ENCODE measurements around the gene SDF2.
A peak's percentile ranks its signal among the peaks of the same experiment; 100 is the strongest.
"Not testable (repeated sequence)": the region's sequence is repeated elsewhere in the genome, so short reads cannot be mapped to it uniquely, and the experiment has no call there.

The SDF2 gene

DNA sequence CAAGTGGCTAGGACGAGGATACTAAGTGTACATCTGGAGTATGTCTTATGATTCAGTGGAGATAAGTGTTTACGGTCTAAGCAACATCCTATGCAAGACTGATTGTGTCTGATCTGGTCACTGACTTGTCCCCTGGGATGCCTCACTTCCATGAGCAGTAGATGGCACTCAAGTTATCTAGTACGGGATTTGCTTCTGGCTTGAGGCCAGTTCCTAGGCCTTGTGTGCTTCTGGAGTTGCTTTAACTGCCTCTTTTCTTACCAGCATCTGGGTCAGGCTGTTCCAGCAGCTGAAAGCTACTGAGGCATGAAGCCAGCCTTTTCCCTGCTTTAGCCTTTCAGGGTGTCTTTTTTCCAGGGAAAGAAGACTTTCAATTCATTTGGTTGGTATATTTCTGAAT lies 23.3 kb upstream of the SDF2 start:
- peak; percentile 32 for DNase-seq (ENCODE audit: low read depth)

DNA sequence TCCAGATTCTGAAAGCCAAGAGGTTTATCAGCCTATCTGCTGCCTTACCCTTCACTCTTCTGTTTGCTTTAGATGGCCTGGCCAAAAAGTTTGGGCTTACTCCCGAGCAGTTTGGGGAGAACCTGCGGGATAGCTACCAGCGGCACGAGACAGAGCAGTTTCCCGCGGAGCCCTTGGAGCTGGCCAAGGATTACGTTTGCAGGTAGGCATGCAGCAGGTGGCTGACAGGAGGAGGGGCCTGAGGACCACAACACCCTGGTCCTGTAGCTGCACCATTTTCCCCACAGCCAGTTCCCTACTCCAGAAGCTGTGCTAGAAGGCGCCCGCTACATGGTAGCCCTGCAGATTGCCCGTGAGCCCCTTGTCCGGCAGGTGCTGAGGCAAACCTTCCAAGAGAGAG lies 20.9 kb upstream of the SDF2 start:
- DNase-seq (ENCODE audit: low read depth) = no peak

DNA sequence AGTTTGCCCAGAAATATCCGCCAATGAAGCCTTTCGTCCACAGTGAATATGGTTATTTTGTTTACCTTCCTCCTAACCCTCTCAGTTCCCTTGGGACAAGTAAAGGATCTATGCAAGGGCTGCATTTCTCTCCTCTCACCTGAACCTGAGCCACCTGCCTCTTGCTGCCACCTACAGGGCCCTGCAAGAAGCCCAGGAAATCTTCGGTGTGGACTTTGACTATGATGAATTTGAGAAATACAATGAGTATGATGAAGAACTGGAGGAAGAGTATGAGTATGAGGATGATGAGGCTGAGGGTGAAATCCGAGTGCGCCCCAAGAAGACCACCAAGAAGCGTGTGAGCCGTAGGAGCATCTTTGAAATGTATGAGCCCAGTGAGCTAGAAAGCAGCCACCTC lies 14.3 kb upstream of the SDF2 start:
- DNase-seq (ENCODE audit: low read depth) = peak; percentile 28

DNA sequence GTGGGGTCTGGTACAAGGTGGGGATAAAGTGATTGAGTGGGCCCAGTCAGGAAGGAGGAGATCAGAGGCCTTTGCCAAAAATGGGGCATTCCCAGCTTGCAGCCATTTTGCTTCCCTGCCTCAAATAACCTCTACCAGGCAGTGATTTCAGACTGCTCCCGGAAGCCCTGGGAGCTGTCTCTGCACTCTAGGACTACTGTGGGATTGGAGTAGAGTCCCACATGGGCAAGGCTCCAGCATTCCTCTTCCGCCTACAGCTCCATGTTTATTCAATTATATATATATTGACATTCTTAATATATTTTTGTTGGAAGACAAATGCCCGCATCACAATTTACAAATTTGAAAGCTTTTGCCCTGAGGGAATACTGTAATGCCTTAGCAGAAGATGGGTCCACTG lies 13.8 kb upstream of the SDF2 start:
- no peak for DNase-seq (ENCODE audit: low read depth)

DNA sequence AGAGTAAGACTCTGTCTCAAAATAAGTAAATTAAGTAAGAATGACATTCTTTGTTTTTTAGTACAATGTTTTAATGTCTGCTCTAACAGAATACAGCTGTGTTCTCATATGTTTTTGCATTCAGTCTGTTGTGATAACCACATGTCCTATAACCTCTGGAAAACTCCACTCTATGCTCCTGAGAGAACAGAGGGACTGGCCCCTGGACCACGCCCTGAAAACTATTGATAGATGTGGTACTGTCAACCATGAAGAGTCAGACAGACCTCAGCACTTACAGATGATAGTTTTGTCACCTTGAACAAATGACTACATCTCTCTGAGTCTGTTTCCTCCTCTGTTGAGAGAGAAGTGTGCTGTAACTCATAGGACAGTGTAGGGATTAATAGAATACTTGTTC lies 8.2 kb upstream of the SDF2 start:
- no peak for DNase-seq (ENCODE audit: low read depth)

DNA sequence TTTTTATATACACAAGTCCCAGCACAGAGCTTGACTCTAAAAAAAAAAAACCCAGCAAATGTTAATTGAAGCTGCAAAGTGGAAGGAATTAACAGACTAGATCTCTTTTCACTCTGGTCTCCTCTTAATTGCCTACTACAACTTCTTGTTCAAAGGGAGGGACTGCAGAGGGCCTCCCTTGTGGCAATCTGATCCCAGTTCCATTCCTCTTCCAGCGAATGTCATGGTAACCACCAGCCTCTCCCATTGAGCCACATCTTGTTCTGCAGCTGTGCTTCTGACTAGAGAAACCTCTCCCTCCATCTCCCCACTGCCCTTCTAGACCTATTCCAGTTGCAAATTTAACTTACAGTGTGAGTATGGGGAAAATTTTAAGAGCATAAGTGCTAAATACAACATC lies 6.2 kb upstream of the SDF2 start:
- no peak for DNase-seq (ENCODE audit: low read depth)

DNA sequence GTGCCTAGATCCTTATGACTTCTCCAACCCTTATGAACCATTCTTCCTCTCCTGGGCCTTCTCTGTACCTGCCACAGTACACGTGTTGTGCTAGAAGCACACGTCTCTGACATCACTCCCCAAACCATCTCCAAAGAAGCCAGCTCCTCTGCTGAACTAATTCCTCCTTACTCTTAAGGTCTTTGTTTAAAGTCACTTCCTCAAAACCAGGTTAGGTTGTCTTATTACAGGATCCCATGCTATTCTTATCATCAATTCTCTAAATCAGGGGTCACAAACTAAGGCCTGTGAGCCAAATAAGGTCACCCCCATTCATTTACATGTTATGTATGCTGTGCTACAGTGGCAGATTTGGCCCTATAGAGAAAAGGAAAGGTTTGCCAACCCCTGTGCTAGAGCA lies 4.3 kb upstream of the SDF2 start:
- no peak for DNase-seq (ENCODE audit: low read depth)

DNA sequence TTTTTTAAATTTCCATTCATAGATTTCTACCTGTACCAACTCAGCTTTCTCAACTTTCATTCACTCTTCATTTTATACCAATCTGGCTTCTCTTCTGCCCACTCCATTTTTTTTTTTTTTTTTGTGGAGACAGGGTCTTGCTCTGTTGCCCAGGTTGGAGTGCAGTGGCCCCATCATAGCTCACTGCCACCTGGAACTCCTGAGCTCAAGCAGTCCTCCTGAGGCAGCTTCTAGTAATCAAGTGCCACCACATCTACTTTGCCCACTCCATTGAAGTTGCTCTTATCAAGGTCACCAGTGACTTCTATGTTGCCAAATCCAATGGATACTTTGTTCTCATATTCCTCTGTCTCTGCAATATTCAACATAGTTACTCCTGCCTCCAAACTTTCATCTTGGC lies 2.0 kb upstream of the SDF2 start:
- DNase-seq (ENCODE audit: low read depth) = no peak

DNA sequence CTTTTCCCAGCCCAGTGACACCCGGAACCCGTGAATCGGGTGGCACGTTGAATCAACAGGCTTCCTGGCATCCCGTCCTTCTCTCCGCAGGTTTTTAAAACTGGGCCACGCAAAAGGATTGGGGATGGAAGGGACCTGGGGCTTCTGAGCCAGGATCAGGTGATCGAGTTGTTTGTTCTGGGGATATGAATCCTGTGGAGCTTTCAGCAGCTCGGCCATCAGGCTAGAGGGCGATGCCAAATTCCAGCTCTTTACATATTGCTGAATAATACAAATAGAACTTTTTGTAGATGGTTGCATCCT lies 772 bp upstream of the SDF2 start:
- DNase-seq (ENCODE audit: low read depth) = no peak

DNA sequence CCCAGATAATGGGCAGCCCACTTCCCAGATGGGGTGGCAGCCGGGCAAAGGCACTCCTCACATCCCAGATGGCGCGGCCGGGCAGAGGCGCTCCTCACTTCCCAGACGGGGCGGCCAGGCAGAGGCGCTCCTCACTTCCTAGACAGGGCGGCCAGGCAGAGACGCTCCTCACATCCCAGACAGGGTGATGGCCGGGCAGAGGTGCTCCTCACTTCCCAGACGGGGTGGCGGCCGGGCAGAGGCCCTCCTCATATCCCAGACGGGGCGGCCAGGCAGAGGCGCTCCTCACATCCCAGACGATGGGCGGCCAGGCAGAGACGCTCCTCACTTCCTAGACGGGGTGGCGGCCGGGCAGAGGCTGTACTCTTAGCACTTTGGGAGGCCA lies 2.2 kb downstream of the SDF2 start:
- DNase-seq (ENCODE audit: low read depth) = not testable (repeated sequence)

DNA sequence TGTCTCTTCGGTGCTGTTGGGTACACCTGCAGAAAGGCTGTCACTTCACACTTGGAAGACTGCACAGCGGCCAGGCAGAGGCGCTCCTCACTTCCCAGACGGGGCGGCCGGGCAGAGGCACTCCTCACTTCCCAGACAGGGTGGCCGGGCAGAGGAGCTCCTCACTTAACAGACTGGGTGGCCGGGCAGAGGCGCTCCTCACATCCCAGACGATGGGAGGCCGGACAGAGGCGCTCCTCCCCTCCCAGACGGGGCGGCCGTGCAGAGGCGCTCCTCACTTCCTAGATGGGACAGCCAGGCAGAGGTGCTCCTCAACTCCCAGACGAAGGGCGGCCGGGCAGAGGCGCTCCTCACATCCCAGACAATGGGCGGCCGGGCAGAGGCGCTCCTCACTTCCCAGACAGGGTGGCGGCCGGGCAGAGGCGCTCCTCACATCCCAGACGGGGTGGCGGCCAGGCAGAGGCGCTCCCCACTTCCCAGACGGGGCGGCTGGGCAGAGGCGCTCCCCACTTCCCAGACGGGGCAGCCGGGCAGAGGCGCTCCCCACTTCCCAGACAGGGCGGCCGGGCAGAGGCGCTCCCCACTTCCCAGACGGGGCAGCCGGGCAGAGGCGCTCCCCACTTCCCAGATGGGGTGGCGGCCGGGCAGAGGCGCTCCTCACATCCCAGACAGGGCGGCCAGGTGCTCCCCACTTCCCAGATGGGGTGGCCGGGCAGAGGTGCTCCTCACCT lies 2.8 kb downstream of the SDF2 start:
- DNase-seq (ENCODE audit: low read depth) = not testable (repeated sequence)

DNA sequence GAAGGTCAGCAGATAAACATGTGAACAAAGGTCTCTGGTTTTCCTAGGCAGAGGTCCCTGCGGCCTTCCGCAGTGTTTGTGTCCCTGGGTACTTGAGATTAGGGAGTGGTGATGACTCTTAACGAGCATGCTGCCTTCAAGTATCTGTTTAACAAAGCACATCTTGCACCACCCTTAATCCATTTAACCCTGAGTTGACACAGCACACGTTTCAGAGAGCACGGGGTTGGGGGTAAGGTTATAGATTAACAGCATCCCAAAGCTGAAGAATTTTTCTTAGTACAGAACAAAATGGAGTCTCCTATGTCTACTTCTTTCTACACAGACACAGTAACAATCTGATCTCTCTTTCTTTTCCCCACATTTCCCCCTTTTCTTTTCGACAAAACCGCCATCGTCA lies 3.4 kb downstream of the SDF2 start:
- not testable (repeated sequence) for DNase-seq (ENCODE audit: low read depth)

DNA sequence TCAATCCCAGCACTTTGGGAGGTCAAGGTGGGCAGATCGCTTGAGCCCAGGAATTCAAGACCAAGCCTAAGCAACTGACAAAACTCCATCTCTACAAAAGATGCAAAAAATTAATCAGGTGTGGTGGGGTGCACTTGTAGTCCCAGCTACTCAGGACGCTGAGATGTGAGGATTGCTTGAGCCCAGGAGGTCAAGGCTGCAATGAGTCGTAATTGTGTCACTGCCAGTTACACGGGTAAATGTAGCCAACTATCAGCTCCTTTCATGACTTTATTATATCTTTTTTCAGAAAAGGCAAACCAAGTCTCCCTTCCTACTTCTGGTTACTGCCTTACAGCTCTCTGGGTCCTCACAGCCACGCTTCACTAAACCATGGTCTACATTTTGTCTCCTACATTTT lies 4.0 kb downstream of the SDF2 start:
- DNase-seq (ENCODE audit: low read depth) = peak; percentile 82

DNA sequence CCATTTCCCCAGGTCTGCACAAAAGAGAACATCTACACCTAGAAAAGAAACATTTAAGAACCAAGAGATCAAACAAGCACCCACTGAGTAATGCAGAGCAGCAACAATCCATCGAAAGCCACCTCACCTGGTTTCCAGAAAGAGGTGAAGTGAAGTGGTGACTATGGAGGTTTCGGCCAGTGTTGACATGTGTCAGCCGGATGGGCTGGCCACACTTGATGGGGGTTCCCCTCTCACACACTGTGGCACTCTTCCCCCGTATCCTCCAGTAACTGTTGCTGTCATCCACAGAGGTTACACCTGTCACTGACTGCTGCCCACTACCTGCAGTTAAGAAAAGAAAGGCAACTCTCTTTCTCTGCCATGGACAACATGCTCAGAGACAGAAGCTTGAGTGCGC lies 6.5 kb downstream of the SDF2 start:
- no peak for DNase-seq (ENCODE audit: low read depth)

DNA sequence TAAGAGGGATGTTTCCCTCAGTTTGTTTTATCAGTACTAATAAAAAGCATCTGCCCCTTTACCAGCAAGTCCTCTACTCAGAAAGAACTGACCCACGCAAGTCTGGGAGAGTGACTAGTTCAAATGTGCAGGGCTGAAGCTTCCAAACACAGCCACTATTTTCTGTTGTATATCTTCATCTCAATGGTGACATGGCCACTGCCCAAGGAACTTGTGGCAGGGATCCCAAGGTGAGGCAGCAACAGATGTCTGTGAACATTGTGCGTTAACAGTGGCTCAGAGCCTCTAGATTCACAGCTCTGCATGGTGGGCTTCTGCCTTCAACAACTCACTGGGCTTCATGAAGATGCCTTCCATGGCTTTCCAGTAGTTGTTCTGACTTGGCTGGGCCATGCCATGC lies 13.0 kb downstream of the SDF2 start:
- no peak for DNase-seq (ENCODE audit: low read depth)

DNA sequence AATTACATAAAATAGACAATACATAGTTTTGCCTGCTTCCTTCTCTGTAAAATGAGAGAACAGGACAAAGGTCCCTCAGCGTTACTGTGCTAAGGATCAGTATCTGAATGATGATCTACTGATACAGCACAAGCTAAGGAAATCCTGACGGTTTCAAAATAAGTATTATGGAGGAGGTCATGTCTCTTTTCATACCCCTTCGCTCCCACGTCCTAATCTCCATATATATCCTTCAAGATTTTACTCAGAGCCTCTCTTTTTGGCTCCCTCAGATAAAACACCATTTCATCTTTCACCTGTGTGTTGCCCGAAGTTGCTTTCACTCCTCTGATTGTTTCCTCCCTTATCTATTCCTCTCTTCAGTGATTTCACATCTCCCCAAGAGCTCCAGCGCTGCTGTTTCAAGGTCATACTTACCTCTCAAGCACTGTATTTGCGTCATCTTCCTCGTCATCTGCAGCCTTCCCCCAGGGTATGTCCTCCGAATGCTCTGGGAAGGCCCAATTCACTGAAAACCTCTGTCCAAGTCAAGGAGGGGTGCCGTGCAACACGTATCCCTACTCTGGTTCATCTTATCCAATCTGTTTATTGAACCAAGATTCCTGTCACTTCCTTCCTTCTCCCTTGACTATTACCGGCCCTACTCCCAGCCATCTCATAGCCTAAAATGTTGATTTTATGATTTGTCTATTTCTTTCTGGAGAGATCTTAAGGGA lies 15.5 kb downstream of the SDF2 start:
- DNase-seq (ENCODE audit: low read depth) = no peak

DNA sequence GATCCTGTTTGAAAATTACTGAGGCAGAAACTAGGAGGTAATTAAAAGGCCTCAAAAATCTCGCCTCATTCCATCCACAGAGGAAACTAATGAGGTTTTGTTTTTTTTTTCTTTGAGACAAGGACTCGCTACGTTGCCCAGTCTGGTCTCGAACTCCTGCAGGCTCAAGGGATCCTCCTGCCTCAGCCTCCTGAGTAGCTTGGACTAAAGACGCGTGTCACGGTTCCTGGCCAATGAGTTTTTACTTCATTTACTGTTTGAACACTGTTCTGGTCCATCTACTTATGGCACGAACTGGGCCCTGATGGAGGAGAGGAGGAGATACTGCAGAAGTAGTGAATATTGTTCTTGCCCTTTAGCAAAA lies 16.1 kb downstream of the SDF2 start:
- DNase-seq (ENCODE audit: low read depth) = no peak

DNA sequence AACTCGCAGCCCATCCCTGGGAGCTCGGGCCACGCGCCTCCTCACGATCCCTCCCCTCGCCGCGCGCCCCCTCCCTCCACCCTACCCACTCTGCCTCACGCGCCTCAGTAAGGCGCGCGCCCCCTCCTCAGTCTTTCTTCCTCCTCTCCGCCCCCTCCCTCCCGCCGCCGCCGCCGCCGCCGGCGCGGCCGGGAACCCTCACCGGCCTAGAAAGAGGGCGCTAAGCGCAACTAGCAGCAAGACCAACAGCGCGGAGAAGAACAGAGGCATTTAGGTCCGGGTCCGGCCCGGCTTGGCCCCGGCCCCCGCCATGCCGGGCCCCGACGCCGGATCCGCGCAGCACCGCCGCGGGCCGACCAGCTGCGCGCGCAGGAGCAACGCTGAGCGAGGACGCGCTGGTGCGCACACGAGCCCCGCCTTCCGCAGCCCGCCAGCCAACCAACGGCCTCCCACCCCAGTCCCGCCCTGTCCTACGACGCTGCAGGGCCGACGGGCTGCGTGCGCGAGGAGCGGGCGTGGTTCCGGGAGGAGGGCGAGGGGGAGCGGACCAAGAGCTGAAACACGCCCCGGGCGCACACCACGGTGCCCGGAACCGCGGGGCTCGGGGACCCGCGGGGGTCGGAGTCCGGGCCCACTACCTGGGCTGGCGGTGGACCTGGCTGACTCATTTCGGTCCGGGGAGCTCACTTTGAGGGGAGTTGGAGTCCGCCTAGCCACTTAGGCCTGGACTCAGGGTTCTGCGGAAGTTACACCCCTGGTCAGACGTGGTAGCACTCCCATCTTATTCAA lies 16.7 kb downstream of the SDF2 start, which contains the start of gene BLTP2:
BLTP2 (minus strand) TSS at position 372 of the 789 bp plus-strand sequence; CDS start at position 270, 102 bp downstream.
- peak; percentile 96 for DNase-seq (ENCODE audit: low read depth)

DNA sequence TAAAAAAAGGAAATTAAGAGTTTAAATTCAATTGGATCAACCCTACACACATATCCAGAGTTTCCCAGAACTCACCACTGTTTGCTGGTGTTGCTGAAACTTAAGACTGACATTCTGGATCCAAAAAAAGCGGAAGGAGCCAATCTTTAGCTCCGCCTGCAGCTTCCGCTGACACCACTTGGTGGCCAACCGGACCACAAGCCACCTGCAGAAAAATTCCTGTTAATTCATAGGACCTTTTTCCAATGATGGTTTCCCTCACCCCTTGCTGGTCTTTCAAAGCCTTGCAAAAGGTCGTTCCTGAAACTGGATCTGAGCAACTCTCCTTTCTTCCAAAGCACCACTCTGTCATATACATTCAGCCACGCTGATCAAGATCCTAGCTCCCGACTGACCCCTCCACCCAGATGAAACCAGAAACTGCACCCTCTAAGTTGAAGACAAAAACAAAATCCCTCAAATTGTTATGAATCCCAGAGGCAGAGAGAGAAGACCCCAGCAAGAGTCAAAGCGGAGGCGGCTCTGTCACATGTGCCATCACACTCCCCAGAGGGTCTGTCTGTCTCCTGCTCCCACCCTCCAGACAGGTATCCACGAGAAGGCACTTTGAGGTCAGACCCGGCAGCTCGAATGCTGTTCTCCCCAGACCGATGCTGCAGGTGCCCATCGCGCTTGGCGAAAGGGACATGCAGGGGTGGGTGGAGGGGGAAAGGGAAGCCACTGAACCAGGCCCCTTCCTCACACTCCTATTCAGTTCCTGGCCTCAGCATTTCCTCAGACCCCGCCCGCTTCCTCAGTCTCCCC lies 17.5 kb downstream of the SDF2 start:
- DNase-seq (ENCODE audit: low read depth) = peak; percentile 75

DNA sequence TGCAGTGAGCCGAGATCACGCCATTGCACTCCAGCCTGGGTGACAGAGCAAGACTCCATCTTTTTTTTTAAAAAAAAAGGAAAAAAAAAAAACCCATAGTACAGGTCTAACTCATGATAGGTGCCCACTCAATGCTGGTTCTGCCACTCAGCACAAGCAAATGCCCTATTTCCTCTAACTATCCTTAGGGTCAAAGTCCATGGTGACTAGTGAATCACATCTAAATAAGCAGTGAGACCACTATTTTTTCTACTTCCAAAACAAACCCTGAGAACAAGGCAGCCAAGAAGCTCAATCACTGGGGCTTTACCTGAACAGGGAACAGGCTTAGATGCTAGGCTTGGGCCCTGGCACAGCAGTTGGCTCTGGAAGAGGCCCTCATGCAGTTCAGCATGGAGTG lies 20.1 kb downstream of the SDF2 start:
- no peak for DNase-seq (ENCODE audit: low read depth)

DNA sequence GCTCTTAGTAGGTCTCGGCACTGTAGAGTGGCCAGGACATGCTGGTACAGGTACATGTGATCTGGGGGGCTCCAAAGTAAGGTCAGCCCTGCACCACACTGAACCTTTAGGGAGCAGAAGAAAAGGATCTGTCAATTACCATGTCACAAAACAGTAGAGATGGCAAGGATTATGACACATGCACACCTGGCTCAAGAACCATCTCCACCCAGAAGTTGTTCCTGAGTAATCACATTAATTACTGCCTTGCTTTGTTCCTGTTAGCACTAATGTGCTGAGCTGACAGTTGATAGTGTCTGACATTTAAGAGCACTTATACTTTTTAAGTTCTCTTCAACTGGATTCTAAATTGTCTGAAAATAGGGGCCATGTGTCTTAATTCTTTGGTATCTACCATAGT lies 26.2 kb downstream of the SDF2 start:
- DNase-seq (ENCODE audit: low read depth) = no peak

DNA sequence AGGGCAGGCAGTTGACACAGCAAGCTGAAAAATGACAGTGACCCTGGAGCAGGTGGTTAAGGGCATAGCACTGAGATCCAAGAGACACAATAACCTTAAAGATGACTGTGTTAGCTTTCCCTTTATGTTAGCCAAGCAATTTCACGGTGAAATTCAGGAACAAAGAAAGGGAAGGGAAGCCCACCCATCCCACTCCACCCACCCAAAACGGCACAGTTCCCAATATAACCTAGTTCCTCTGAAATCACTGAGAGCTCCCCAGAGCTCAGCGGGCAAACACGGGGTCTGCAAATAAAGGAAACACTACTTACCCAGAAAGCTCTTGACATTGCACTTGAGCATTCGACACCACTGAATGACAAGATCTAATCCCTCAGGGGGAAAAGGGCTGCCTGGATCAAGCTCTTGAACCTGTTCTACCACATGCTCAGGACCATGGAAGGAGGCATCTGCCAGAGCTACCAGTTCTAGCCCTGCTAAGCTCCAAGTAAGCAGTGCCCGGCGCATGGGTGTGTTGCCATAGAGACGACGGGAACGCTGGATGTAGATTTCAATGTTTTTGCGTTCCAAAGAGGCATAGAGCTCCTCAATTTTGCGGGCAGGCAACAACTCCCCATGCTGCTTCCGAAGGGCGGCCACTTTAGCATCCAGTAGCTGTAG lies 27.4 kb downstream of the SDF2 start:
- DNase-seq (ENCODE audit: low read depth) = no peak
